Fibroblast of mammary gland (primary cell): Measurements from ENCODE around the gene PPAT.
A peak's percentile ranks its signal among the peaks of the same experiment; 100 is the strongest.

Experiments
- DNase-seq: peaks from one replicate; pipeline ENCODE4 v3.0.0-alpha.2; 2010; ENCODE audit warnings: low read depth
- H3K4me3 ChIP-seq: 2 replicates; pipeline ENCODE4 v1.5.1; 2011; ENCODE audit warnings: low read depth, mild to moderate bottlenecking, low read length, moderate library complexity; ENCODE audit not compliant: control insufficient read depth
- CTCF ChIP-seq: conservative IDR thresholded peaks from 2 replicates; pipeline ENCODE4 v1.5.1; 2011; ENCODE audit warnings: low read depth, low read length, inconsistent platforms; ENCODE audit not compliant: control insufficient read depth, insufficient read depth

PPAT gene

GRCh38 chr4:56438766-56439165 is 3.4 kb upstream of the PPAT start:
- H3K4me3 ChIP-seq, result no peak overlapping the region
- peak; percentile 26 for DNase-seq
- TF ChIP-seq CTCF, result no peak

- peak overlapping the region; percentile 87 for H3K4me3 ChIP-seq
- no peak for TF ChIP-seq CTCF
- DNase-seq, result peak; percentile 58
These were observed 746 bp downstream of the PPAT start for GRCh38 chr4:56434599-56435139.

DNA sequence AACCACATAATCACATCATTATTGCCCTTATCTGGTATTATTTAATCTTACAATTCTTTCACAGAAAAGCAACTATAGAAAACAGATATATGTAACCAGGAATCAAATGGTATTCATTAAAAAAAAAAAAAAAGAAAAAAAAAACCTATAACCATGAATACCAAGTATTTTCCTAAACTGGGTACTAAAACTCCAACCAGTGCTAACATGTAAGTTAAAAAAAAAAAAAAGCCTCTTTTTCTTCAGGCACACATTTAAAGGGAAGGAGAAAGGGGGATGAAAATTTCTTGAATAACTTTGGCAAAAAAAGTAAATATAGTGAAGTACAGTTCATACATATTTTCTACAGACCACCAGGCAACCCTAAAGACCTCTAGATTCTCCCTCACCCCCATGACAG is 2.1 kb downstream of the PPAT start:
- no peak for TF ChIP-seq CTCF
- no peak for DNase-seq
- no peak overlapping the region for H3K4me3 ChIP-seq

GRCh38 chr4:56430203-56430602 is 5.2 kb downstream of the PPAT start:
- no peak for TF ChIP-seq CTCF
- no peak overlapping the region for H3K4me3 ChIP-seq
- no peak for DNase-seq

- DNase-seq, result no peak
- no peak for TF ChIP-seq CTCF
- no peak overlapping the region for H3K4me3 ChIP-seq
These were observed 8.2 kb downstream of the PPAT start for GRCh38 chr4:56427179-56427578.

GRCh38 chr4:56426273-56426672 is 9.1 kb downstream of the PPAT start:
- DNase-seq, result no peak

More at GRCh38 chr4:56426273-56426672, 9.1 kb downstream of the PPAT start:
- H3K4me3 ChIP-seq, result no peak overlapping the region
- TF ChIP-seq CTCF, result no peak
